Measurements from ENCODE around the gene NCAPD3.

The NCAPD3 gene

DNA sequence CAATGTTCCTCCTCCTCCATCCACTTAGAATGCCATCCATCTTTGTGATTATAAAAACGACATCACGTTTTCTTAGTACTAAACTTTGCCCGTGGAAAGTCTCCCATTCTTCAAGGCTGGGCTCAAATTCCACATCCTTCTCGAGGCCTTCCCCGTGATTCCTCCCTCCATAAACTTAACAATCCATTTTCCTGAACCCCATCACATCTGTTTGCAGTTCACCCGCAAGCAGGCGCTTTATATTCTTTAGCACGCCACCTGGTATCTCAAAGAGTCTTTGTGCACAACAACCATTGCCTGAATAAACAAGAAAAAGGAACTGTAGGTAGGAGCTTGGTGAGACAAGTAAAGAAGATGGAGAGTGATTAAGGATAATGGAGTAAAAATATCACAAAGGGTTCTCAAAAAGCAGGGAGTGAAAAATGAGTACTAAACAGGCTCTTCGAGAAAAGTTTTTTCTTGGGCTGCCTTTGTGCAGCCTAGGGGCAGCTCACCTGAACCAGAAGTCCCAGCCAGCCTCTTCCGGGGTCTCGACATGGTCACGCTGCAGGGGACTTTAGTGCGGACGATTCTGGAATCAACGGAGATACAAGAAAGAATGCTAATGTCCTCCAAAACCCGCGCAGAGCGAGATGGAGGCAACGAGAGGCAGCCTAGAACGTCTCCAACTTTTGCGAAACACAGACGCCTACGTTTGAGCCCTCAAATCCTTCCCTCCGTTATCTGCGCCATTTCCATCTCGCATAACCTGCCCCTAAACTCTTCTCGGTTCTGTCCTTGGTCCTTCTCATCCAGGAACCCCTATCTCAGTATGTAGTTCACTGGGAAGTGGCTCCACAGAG, 28.8 kb upstream of the NCAPD3 start:
- DNase-seq: no peak

- no peak for DNase-seq
Measured at GRCh38 chr11:134250675-134251074, 26.9 kb upstream of the NCAPD3 start.

DNA sequence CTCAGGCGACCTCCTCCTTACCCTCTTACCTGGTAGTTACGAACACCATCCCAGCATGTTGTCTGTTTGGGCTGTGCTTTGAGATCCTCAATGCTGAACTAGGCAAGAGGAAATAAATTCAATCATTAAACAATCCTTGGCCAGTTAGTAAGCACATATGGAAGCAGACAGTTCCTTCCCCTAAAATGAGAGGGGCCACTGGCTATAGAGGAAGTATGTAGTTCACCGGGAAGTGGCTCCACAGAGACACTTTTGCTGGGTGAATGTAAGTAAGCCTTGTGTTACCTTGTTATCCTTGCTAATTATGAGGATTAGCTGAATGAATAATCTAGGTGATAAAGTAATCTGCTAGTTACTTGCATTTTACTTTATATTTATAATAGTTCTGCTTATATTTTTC, 26.5 kb upstream of the NCAPD3 start:
- DNase-seq: no peak

GRCh38 chr11:134248910-134249480, 25.2 kb upstream of the NCAPD3 start:
- DNase-seq: no peak

DNA sequence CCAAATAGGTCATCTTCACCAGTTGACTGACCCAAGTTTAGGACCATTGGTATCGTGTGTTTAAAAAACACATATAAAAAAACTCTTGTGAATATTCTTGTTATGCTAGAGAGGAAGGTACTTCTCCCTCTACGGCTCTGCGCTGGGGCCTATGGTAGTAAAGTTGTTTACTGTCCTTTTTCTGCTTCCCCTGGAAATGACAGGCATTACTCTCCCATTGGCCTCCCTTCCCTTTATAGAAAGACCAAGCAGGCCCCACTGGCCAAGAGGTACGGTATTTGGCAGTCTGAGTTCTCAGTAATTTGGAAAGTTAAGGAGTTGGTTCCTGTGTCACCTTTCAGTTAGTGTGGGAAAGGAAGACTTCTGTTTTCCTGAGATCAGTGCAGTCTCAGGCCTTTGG, 22.9 kb upstream of the NCAPD3 start:
- DNase-seq: no peak

DNA sequence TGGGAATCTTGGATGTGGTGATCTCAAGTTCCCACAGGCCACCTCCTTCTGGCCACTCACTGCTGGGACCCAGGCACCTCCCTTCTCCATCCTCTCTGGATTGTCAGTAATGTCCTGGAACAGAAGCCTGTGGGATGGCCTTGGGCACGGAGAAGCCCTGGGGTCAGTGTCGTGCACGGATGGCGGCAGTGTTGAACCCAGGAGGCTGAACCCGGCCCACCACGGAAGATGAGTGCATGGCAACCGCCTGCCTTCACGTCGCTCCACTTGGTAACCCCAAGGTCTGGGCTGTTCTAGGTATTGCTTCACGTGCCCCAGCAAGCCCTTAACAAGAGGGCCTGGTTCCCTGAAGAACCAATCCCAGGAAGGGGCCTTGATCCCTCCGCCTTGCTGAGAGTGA, 22.3 kb upstream of the NCAPD3 start:
- DNase-seq: no peak

DNA sequence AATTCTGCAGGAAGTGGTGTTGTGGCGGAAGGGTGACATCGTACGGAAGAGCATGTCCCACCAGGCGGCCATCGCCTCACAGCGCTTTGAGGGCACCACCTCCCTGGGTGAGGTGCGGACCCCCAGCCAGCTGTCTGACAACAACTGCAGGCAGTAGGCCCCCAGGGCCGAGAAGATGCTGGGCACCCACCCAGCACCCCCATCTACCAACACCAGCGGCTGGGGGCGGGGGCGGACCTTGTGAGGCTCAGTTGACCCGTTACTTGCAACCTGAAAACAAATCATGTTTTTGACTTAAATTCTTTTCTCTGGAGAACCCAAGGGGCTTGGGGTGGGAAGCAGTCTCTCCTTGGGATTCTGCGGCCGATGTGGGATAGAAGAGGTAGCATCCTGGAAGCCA, 21.7 kb upstream of the NCAPD3 start:
- DNase-seq: no peak

GRCh38 chr11:134244593-134244992, 20.8 kb upstream of the NCAPD3 start:
- no peak for DNase-seq

GRCh38 chr11:134243913-134244312, 20.1 kb upstream of the NCAPD3 start:
- no peak for DNase-seq

DNA sequence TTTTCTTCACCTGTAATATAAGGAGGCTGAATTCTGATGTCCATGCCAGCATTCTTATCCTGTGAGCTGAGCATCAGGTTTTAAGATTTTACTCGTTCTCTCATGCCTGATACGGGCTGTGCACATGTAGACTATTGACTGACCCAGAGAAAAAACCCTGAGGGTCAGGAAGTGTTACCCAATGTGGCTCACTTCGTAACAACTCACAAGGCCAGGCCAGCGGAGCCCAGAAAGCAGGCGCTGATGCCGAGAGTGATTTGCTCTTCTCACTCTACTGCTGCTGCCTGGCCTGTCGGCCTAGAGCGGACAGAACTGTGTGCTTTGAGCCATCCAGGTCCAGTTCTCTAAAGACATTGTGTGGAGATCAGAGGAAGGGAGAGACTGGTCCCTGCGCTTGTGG, 18.6 kb upstream of the NCAPD3 start:
- no peak for DNase-seq

GRCh38 chr11:134240592-134240991, 16.8 kb upstream of the NCAPD3 start:
- no peak for DNase-seq

- no peak for DNase-seq
Measured at GRCh38 chr11:134238956-134239355, 15.2 kb upstream of the NCAPD3 start.

DNA sequence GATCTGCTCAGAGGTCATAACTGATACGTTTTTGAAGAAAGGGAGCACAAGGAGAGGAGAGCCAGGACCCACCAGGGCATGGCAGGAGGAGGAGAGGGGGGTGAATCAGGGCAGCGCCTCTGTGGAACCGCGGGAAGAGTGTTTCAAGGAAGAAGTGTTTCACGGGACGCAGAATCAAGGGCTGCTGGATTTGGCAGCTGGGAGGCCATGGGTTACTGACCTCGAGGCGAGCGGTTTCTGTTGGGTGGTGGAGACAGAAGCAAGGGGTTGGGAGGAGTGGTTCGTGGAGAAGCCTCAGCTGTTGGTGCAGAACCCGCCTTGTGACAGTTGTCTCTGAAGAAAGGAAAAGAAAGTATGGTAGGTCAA, 13.8 kb upstream of the NCAPD3 start:
- no peak for DNase-seq

DNA sequence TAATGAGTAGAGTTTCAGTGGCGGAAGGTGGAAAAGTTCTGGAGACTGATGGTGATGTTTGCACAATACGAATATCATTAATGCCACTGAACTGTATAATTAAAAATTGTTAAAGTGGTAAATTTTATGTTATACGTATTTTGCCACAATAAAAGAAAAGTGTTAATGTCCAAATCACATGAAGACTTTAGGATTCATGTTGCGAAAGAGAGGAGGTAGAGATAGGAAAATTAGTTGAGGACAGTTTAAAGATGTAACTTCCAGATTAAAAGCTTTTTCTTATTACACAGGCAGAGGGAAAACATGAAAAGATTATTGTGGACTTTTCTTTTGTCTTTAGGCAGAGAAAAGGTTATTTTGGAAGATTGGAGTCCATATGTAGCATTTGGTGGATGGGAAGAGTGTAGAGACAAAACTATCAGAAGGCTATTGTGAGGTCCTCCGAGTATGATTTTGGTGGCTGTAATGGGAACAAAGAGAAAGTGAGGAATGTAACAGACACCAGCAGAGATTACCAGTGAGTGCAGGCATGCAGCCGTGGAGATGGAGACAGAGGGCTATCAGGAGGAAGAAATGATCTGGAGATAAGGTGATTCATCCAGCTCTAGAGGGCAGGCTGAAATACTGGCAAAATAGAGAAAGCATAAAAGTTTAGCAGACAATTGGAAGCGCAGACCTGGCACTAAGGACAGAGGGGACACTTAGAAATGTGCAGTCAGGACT, 13.2 kb upstream of the NCAPD3 start:
- DNase-seq: no peak

GRCh38 chr11:134235399-134235798, 11.6 kb upstream of the NCAPD3 start:
- no peak for DNase-seq

DNA sequence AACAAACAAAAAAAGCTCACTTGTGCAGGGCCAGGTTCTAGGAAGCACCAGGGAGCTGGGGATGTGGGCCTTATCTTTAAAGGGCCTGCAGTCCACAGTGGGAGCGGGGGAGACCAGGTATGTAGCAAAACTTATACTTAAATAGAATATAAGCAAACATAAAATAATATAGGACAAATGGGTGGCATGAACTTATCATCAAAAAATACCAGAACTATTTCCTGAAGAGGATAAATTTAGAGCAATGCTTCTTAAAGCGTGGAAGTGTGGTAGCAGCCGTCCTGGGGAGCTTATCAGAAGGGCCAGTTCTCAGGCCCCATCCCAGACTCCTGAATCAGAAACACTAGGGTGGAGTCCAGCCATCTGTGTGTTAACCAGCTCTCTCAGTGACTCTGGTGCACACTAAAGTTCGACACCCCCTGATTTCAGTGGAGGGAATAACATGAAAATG, 10.0 kb upstream of the NCAPD3 start:
- DNase-seq: no peak

GRCh38 chr11:134231958-134232659, 8.3 kb upstream of the NCAPD3 start:
- no peak for DNase-seq

- DNase-seq: no peak
Measured at GRCh38 chr11:134230339-134230738, 6.6 kb upstream of the NCAPD3 start.

- DNase-seq: no peak
Measured at GRCh38 chr11:134229126-134229790, 5.5 kb upstream of the NCAPD3 start.

- DNase-seq: no peak
Measured at GRCh38 chr11:134228625-134229024, 4.9 kb upstream of the NCAPD3 start.

- DNase-seq: no peak
Measured at GRCh38 chr11:134226806-134227325, 3.1 kb upstream of the NCAPD3 start.

All from NCI-H1694 treated with DMSO at 0.1 percent for 48 hours (cell line).